K562 (cell line): ENCODE data around the gene KRTAP4-8. TPM values are rescaled to one million over a fixed set of nuclear protein-coding genes. Genes with fewer than 3 reads are reported as not detected.

ENCODE experiments used
- FOXP1 ChIP-seq: sonication (generic); formaldehyde crosslinking; IDR thresholded peaks from 2 replicates; pipeline ENCODE4 v1.8.0; 2022; ENCODE audit warnings: mild to moderate bottlenecking, missing genetic modification reagents
- PREB ChIP-seq: sonication (generic); formaldehyde crosslinking; IDR thresholded peaks from 2 replicates; pipeline ENCODE4 v1.8.1; 2023; ENCODE audit warnings: mild to moderate bottlenecking, missing genetic modification reagents
- RBBP5 ChIP-seq: fragments of 200-600 bp; sonication (generic); IDR thresholded peaks from 2 replicates; pipeline ENCODE4 v1.6.1; 2012; ENCODE audit warnings: borderline replicate concordance, mild to moderate bottlenecking, low read length, control low read depth, inconsistent platforms; ENCODE audit not compliant: insufficient read depth, poor library complexity, severe bottlenecking
- TEAD2 ChIP-seq: fragments of 450-650 bp; IDR thresholded peaks from 2 replicates; pipeline ENCODE4 v1.6.1; 2016; ENCODE audit warnings: missing genetic modification characterization, control low read depth, missing compliant biosample characterization
- XRCC5 ChIP-seq: fragments of 200-400 bp; formaldehyde crosslinking; IDR thresholded peaks from 2 replicates; pipeline ENCODE4 v1.6.1; 2017; ENCODE audit warnings: low read depth, mild to moderate bottlenecking, low read length
- ZBTB11 ChIP-seq, 3 experiments: fragments of 200-800 bp in 1 of 3; fragments of 250-450 bp in 1 of 3; fragments of 450-650 bp in 1 of 3; sonication (Bioruptor Pico) in 1 of 3; sonication (Bioruptor generic) in 1 of 3; formaldehyde crosslinking in 1 of 3; IDR thresholded peaks; 2 replicates each; pipeline versions ENCODE4 v1.6.1 to v1.8.0; 2016 to 2022; ENCODE audit warnings: mild to moderate bottlenecking in 2 of 3, missing genetic modification characterization in 2 of 3, missing compliant biosample characterization in 1 of 3, moderate library complexity in 1 of 3
- ZNF212 ChIP-seq: fragments of 450-650 bp; formaldehyde crosslinking; IDR thresholded peaks from 2 replicates; pipeline ENCODE4 v1.4.0; 2020; ENCODE audit warnings: mild to moderate bottlenecking
- ZNF253 ChIP-seq: fragments of 250-450 bp; sonication (Bioruptor Pico); conservative IDR thresholded peaks from 2 replicates; pipeline ENCODE4 v1.6.1; 2021; ENCODE audit warnings: mild to moderate bottlenecking
- ZNF551 ChIP-seq: fragments of 250-450 bp; sonication (Bioruptor Pico); IDR thresholded peaks from 2 replicates; pipeline ENCODE4 v1.5.0; 2021; ENCODE audit warnings: mild to moderate bottlenecking, moderate library complexity
- polyA plus RNA-seq, 8 experiments: library from polyadenylated mRNA; depleted of rRNA in 4 of 8; stranded (reverse) in 5 of 8; unstranded in 3 of 8; fragments of >200 nt; fragmentation: Nextera tagmentation in 2 of 8; fragmentation: Illumina TruSeq in 1 of 8; extraction: Ambion mirVana in 2 of 8; extraction: Trizol in 1 of 8; gene quantifications; 2 replicates each; pipeline versions ENCODE4 v1.2.1 to v1.2.3, GENCODE V29; 2011 to 2014; ENCODE audit warnings: inconsistent platforms in 1 of 8, missing spikeins in 1 of 8
- total RNA-seq, 7 experiments: library from RNA; depleted of rRNA in 6 of 7; stranded (reverse); fragments of >200 nt in 6 of 7; fragmentation: Illumina TruSeq in 2 of 7; extraction: Trizol in 2 of 7; gene quantifications; 2 replicates each; pipeline versions ENCODE4 v1.2.1 to v1.2.3, GENCODE V29; 2011 to 2021; ENCODE audit warnings: low replicate concordance in 1 of 7

Gene KRTAP4-8
- total and polyA plus RNA-seq, 9 of the 15 experiments (the other 6 are each of a cell fraction or from before 2014, with no cell fraction given): not detected

GRCh38 chr17:41145261-41145660 is 47.3 kb upstream of the KRTAP4-8 start (continued):
- TF ChIP-seq ZBTB11 (CRISPR knock-in tag; IDR thresholded peaks at IDR 0.05) (no peak), ZNF551 (CRISPR knock-in tag) (no peak), TEAD2 (tag) (no peak), FOXP1 (no peak), ZNF212 (CRISPR knock-in tag) (no peak), ZNF253 (no peak), XRCC5 (no peak), RBBP5 (no peak), PREB (CRISPR knock-in tag) (no peak)
